DOHH2 (cell line): ENCODE results near the gene CDH22.

ENCODE experiments used
- EZH2phosphoT487 ChIP-seq: fragments of 200-600 bp; sonication (generic); IDR thresholded peaks from 2 replicates; pipeline ENCODE4 v1.6.1; 2017; ENCODE audit warnings: borderline replicate concordance, mild to moderate bottlenecking, antibody characterized with exemption, low read length, moderate library complexity, mixed read lengths
- TF ChIP-seq, protein P1 (sequence below): fragments of 200-600 bp; sonication (generic); IDR thresholded peaks from one replicate; pipeline ENCODE4 v1.5.1; 2014; ENCODE audit warnings: antibody characterized with exemption, mild to moderate bottlenecking, low read depth, low read length; ENCODE audit not compliant: poor library complexity, severe bottlenecking

DNA sequence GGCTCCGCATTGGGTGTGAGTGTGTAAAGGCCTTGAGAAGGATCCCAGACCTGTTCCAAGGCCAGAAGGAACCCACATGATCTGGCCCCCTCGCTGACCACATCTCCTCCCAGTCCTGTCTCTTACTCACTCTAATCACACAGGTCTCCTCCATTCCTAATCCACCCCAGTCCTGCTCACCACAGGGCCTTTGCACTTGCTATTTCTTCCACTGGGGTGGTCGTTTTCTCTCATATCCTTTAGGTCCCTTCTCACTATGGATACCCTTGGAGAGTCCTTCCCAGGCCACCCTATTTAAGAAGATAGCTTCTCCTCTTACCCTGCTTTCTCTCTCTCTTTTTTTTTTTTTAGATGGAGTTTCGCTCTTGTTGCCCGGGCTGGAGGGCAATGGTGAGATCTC lies 124.5 kb downstream of the CDH22 start:
- TF ChIP-seq, protein P1, sequence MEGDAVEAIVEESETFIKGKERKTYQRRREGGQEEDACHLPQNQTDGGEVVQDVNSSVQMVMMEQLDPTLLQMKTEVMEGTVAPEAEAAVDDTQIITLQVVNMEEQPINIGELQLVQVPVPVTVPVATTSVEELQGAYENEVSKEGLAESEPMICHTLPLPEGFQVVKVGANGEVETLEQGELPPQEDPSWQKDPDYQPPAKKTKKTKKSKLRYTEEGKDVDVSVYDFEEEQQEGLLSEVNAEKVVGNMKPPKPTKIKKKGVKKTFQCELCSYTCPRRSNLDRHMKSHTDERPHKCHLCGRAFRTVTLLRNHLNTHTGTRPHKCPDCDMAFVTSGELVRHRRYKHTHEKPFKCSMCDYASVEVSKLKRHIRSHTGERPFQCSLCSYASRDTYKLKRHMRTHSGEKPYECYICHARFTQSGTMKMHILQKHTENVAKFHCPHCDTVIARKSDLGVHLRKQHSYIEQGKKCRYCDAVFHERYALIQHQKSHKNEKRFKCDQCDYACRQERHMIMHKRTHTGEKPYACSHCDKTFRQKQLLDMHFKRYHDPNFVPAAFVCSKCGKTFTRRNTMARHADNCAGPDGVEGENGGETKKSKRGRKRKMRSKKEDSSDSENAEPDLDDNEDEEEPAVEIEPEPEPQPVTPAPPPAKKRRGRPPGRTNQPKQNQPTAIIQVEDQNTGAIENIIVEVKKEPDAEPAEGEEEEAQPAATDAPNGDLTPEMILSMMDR = no peak
- no peak for TF ChIP-seq EZH2phosphoT487
